HepG2 (cell line): ENCODE measurements around the gene EID3. TPM values are rescaled to one million over a fixed set of nuclear protein-coding genes. Genes with fewer than 3 reads are reported as not detected.

Source experiments
- ATAC-seq: fragments of 200-7000 bp; cut with Tn5 transposase; 3 replicates; pipeline ENCODE4 v1.9.1; 2020; ENCODE audit warnings: mild to moderate bottlenecking, moderate library complexity
- BruUV-seq: library from RNA; stranded (reverse); fragments of 400-500 nt; replicated peaks from 2 replicates; lab custom pipeline; 2021; lab: Mats Ljungman, UMichigan
- CTCF ChIA-PET: fragments of 300-600 bp; formaldehyde crosslinking; extraction: SDS; loops from one replicate; lab custom pipeline; 2021; ENCODE audit warnings: low total read pairs, inconsistent platforms, low intra/inter-chr PET ratio; lab: Yijun Ruan, JAX
- POLR2A ChIA-PET: fragments of 350-600 bp; sonication (Branson Sonifier 250); formaldehyde crosslinking; loops from one replicate; lab custom pipeline; 2020; ENCODE audit warnings: antibody characterized with exemption, inconsistent platforms; lab: Yijun Ruan, JAX
- DNase-seq: peaks from one replicate; pipeline ENCODE4 v3.0.0-alpha.2; 2015; ENCODE audit warnings: low spot score
- FAIRE-seq: peaks from 3 replicates; lab custom pipeline; 2011; peaks lifted over from hg19 to GRCh38; lab: Jason Lieb, UNC
- H2AFZ ChIP-seq: one replicate; pipeline ENCODE4 v1.6.1; 2011; ENCODE audit warnings: low read length, inconsistent platforms
- H3K27ac ChIP-seq: fragments of 300-600 bp; 3 replicates; pipeline ENCODE4 v1.8.0; 2011; ENCODE audit warnings: mixed run types, mild to moderate bottlenecking, mixed read lengths, low read length, inconsistent platforms; ENCODE audit not compliant: insufficient read depth; ENCODE audit errors: extremely low read length
- H3K27me3 ChIP-seq, 2 experiments: fragments of 200-600 bp in 1 of 2; 2 replicates in 1 of 2; 3 replicates in 1 of 2; pipeline versions ENCODE4 v1.6.0 to v1.8.0; 2011; ENCODE audit warnings: low read length in 2 of 2, mild to moderate bottlenecking in 2 of 2, moderate library complexity in 2 of 2, inconsistent platforms in 1 of 2; ENCODE audit not compliant: insufficient read depth in 2 of 2, control insufficient read depth in 1 of 2
- H3K36me3 ChIP-seq, 2 experiments: fragments of 200-600 bp in 1 of 2; replicated peaks in 1 of 2; 2 replicates in 1 of 2; 3 replicates in 1 of 2; pipeline versions ENCODE4 v1.5.1 to v1.8.0; 2011; ENCODE audit warnings: low read length in 2 of 2, inconsistent platforms in 1 of 2; ENCODE audit not compliant: insufficient read depth in 2 of 2, control insufficient read depth in 1 of 2
- H3K4me1 ChIP-seq: 2 replicates; pipeline ENCODE4 v1.5.1; 2012; ENCODE audit warnings: low read length, inconsistent platforms; ENCODE audit not compliant: insufficient read depth
- H3K4me2 ChIP-seq: 2 replicates; pipeline ENCODE4 v1.6.0; 2011; ENCODE audit warnings: low read depth, low read length, inconsistent platforms
- H3K4me3 ChIP-seq, 3 experiments: fragments of 200-600 bp in 1 of 3; sonication (generic), shearing (Covaris generic) in 1 of 3; replicated peaks in 1 of 3; 2 replicates each; pipeline ENCODE4 v1.5.1; 2011 to 2016; ENCODE audit warnings: low read length in 3 of 3, inconsistent platforms in 2 of 3, low read depth in 2 of 3, mild to moderate bottlenecking in 2 of 3, control low read depth in 1 of 3, mixed read lengths in 1 of 3; ENCODE audit not compliant: insufficient read depth in 1 of 3
- H3K79me2 ChIP-seq: one replicate; pipeline ENCODE4 v1.6.1; 2011; ENCODE audit warnings: low read length, inconsistent platforms; ENCODE audit not compliant: insufficient read depth
- H3K9ac ChIP-seq: 2 replicates; pipeline ENCODE4 v1.6.0; 2011; ENCODE audit warnings: mild to moderate bottlenecking, low read depth, low read length, inconsistent platforms; ENCODE audit not compliant: insufficient read depth
- H3K9me3 ChIP-seq: 2 replicates; pipeline ENCODE4 v1.5.1; 2012; ENCODE audit warnings: mild to moderate bottlenecking, low read length
- H4K20me1 ChIP-seq: 2 replicates; pipeline ENCODE4 v1.6.0; 2011; ENCODE audit warnings: inconsistent platforms, mild to moderate bottlenecking, low read length, moderate library complexity; ENCODE audit not compliant: insufficient read depth
- ETV6 ChIP-seq: sonication (generic); formaldehyde crosslinking; conservative IDR thresholded peaks from 2 replicates; pipeline ENCODE4 v1.4.0; 2020; ENCODE audit warnings: missing genetic modification reagents
- HDAC2 ChIP-seq: sonication (generic); formaldehyde crosslinking; IDR thresholded peaks from 2 replicates; pipeline ENCODE4 v1.4.0; 2020; ENCODE audit warnings: missing genetic modification reagents
- HNRNPL ChIP-seq: fragments of 200-400 bp; formaldehyde crosslinking; IDR thresholded peaks from 2 replicates; pipeline ENCODE4 v1.6.1; 2017; ENCODE audit warnings: mild to moderate bottlenecking, low read depth, low read length
- PBX3 ChIP-seq: sonication (generic); formaldehyde crosslinking; IDR thresholded peaks from 2 replicates; pipeline ENCODE4 v1.8.1; 2023; ENCODE audit warnings: missing genetic modification reagents, inconsistent platforms, borderline replicate concordance
- PHF8 ChIP-seq: sonication (generic); formaldehyde crosslinking; IDR thresholded peaks from 2 replicates; pipeline ENCODE4 v1.5.0; 2020; ENCODE audit warnings: missing genetic modification reagents
- POLR2AphosphoS2 ChIP-seq: IDR thresholded peaks from 2 replicates; pipeline ENCODE4 v1.6.1; 2011; ENCODE audit warnings: low read depth, low read length, improper control_type of control experiment
- RBM22 ChIP-seq: fragments of 200-400 bp; formaldehyde crosslinking; optimal IDR thresholded peaks from 2 replicates; pipeline ENCODE3; 2017; ENCODE audit warnings: mild to moderate bottlenecking, low read length, moderate library complexity
- SOX6 ChIP-seq, 2 experiments: fragments of 450-650 bp in 1 of 2; sonication (generic) in 1 of 2; formaldehyde crosslinking in 1 of 2; IDR thresholded peaks; 2 replicates each; pipeline versions ENCODE4 v1.4.0 to v1.6.1; 2017 to 2020; ENCODE audit warnings: antibody characterized with exemption in 1 of 2, mild to moderate bottlenecking in 1 of 2, missing genetic modification reagents in 1 of 2
- STAT5B ChIP-seq: sonication (generic); formaldehyde crosslinking; IDR thresholded peaks from 2 replicates; pipeline ENCODE4 v1.4.0; 2020; ENCODE audit warnings: missing genetic modification reagents
- ZNF747 ChIP-seq: sonication (generic); formaldehyde crosslinking; IDR thresholded peaks from 2 replicates; pipeline ENCODE4 v1.8.1; 2023; ENCODE audit warnings: missing genetic modification reagents, mild to moderate bottlenecking, borderline replicate concordance
- ZNF850 ChIP-seq: sonication (generic); formaldehyde crosslinking; conservative IDR thresholded peaks from 2 replicates; pipeline ENCODE4 v1.9.0; 2021; ENCODE audit warnings: mild to moderate bottlenecking, missing genetic modification reagents
- ZSCAN21 ChIP-seq: sonication (generic); formaldehyde crosslinking; IDR thresholded peaks from 2 replicates; pipeline ENCODE4 v1.8.0; 2022; ENCODE audit warnings: mild to moderate bottlenecking, missing genetic modification reagents, moderate library complexity, borderline replicate concordance
- WGBS: methylation state at CpG from one replicate; pipeline ENCODE4 v1.1.6; 2017; ENCODE audit warnings: low lambda C conversion rate; 5-methylcytosine and 5-hydroxymethylcytosine counted together
- in situ Hi-C: cut with HindIII; loops from 2 replicates; pipeline ENCODE4 v1.10.0; 2017; ENCODE audit warnings: low pct_unique_long_range_greater_than_20kb; ENCODE audit not compliant: extremely low pct_ligation_motif_present
- intact Hi-C: fragments of 100-400 bp; cut with micrococcal nuclease; formaldehyde crosslinking; loops from one replicate; pipeline ENCODE4 v1.10.0; 2022; ENCODE audit not compliant: unreplicated experiment
- polyA plus RNA-seq, 8 experiments: library from polyadenylated mRNA; depleted of rRNA in 3 of 8; stranded (reverse) in 7 of 8; unstranded in 1 of 8; fragments of >200 nt; fragmentation: Illumina TruSeq in 4 of 8; extraction: Trizol in 4 of 8; gene quantifications; 2 replicates each; pipeline versions ENCODE4 v1.2.1 to v1.2.3, GENCODE V29; 2011 to 2016; ENCODE audit warnings: low read depth in 4 of 8, missing spikeins in 1 of 8, mixed read lengths in 1 of 8; ENCODE audit not compliant: insufficient read depth in 1 of 8
- total RNA-seq, 5 experiments: library from RNA; depleted of rRNA; stranded (reverse); fragments of >200 nt; fragmentation: Illumina TruSeq; extraction: Trizol; gene quantifications; 2 replicates each; pipeline ENCODE4 v1.2.3, GENCODE V29; 2016; ENCODE audit warnings: low read depth in 1 of 5
- TF ChIP-seq, protein P1 (sequence below): sonication (generic); formaldehyde crosslinking; IDR thresholded peaks from 2 replicates; pipeline ENCODE4 v1.4.0; 2020; ENCODE audit warnings: missing genetic modification reagents; ENCODE audit errors: not compliant biosample characterization

The EID3 gene
- total and polyA plus RNA-seq, 2 of the 13 experiments (the other 11 are each of a cell fraction or from before 2014, with no cell fraction given): 0.38 to 4.5 TPM

DNA sequence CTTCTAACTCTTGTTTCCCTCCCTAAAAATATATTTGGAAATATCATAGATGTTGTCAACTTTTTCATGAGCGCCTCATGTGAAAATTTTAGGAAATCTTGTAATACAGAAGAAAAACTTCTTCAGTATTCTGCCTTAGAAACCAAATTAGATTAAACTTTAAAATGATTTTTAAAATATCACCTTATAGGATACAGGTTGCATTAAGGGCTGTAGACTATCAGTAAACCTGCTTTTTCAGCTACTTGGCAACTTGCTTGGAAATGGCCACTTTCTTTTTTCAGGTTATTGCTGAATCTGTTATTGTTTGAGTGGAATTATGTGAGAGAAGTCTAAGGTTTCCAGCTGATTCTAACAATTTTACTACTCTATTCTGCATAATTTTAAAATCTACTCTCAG is 9.1 kb downstream of the EID3 start (continued):
- TF ChIP-seq PBX3 (no peak), SOX6 (IDR thresholded peaks at IDR 0.05) (no peak), SOX6 (CRISPR knock-in tag; IDR thresholded peaks at IDR 0.05) (no peak), ETV6 (CRISPR knock-in tag) (no peak), ZSCAN21 (CRISPR knock-in tag) (no peak)
- TF ChIP-seq, protein P1, sequence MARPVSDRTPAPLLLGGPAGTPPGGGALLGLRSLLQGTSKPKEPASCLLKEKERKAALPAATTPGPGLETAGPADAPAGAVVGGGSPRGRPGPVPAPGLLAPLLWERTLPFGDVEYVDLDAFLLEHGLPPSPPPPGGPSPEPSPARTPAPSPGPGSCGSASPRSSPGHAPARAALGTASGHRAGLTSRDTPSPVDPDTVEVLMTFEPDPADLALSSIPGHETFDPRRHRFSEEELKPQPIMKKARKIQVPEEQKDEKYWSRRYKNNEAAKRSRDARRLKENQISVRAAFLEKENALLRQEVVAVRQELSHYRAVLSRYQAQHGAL (CRISPR knock-in tag): no peak
- TF ChIP-seq, all 625 proteins: peak for 0

GRCh38 chr12:104313568-104314241 is 10.2 kb downstream of the EID3 start:
- DNase-seq (no peak), FAIRE-seq (no peak)
- Histone ChIP-seq H3K79me2 (peaks cover 29% of the 10 kb centered on the region), H3K4me1 (no peaks in the 10 kb centered on the region), H3K36me3 (peaks cover 25 to 80% of the 10 kb centered on the region in 2 experiments), H3K27me3 (no peaks in the 10 kb centered on the region), H3K27ac (no peak overlapping the region), H3K4me2 (no peak overlapping the region), H3K9ac (no peak overlapping the region), H2AFZ (no peak overlapping the region), H3K4me3 (no peak overlapping the region), H4K20me1 (peaks cover 18% of the 10 kb centered on the region)
- intact Hi-C loops: no loop called here
- 72% methylated on average over 4 of the region's 4 CpGs for WGBS
- ChIA-PET POLR2A (no interaction called here), CTCF (no interaction called here)
- no TSS peak for BruUV-seq
- in situ Hi-C loops: no loop called here
- TF ChIP-seq ZNF850 (CRISPR knock-in tag): no peak
- TF ChIP-seq HNRNPL: no peak
- no peak for TF ChIP-seq STAT5B (CRISPR knock-in tag)
- TF ChIP-seq RBM22: peak; percentile 66
- no peak for TF ChIP-seq ZNF747 (CRISPR knock-in tag)
- TF ChIP-seq PHF8 (CRISPR knock-in tag): no peak
- TF ChIP-seq POLR2AphosphoS2: peak; percentile 19; the same call in 1 of the 2 replicates
- TF ChIP-seq HDAC2 (CRISPR knock-in tag): no peak
- TF ChIP-seq, all 625 proteins: peak for 2
- no peaks in the 10 kb centered on the region for H3K9me3 ChIP-seq
- no peak for ATAC-seq
